HCT116 (cell line): ENCODE data around the gene KLK8. TPM values are rescaled to one million over a fixed set of nuclear protein-coding genes. Genes with fewer than 3 reads are reported as not detected.

Experiments
- ATAC-seq: fragments of 200-7000 bp; cut with Tn5 transposase; 2 replicates; pipeline ENCODE4 v1.9.1; 2020; ENCODE audit warnings: mild to moderate bottlenecking, moderate library complexity
- BruUV-seq: library from RNA; stranded (reverse); fragments of 400-500 nt; replicated peaks from 2 replicates; lab custom pipeline; 2021; lab: Mats Ljungman, UMichigan
- CTCF ChIA-PET: fragments of 300-600 bp; sonication (Branson Sonifier 250); formaldehyde crosslinking; loops from one replicate; lab custom pipeline; 2021; ENCODE audit warnings: antibody characterized with exemption; lab: Charles Lee
- POLR2A ChIA-PET: fragments of 300-600, 350-600 bp; sonication (Branson Sonifier 250); formaldehyde crosslinking; loops from one replicate; lab custom pipeline; 2021; ENCODE audit warnings: antibody characterized with exemption; lab: Charles Lee
- RAD21 ChIA-PET, 2 experiments: fragments of 300-600 bp; sonication (Branson Sonifier 250); formaldehyde crosslinking; loops; one replicate each; lab custom pipeline; 2023; ENCODE audit warnings: low total read pairs in 2 of 2; ENCODE audit not compliant: uncharacterized antibody in 2 of 2, unreplicated experiment in 2 of 2, low non-redundant PET in 1 of 2; lab: Charles Lee
- DNase-seq: peaks from one replicate; pipeline ENCODE4 v3.0.0-alpha.2; 2010; ENCODE audit warnings: low read depth, low spot score
- H2AFZ ChIP-seq: fragments of 200-600 bp; shearing (Covaris generic), sonication (generic); 2 replicates; pipeline ENCODE4 v1.6.1; 2017; ENCODE audit warnings: low read depth, mixed run types, mixed read lengths, antibody characterized with exemption, low read length; ENCODE audit not compliant: poor library complexity, severe bottlenecking
- H3K27ac ChIP-seq: 2 replicates; pipeline ENCODE4 v1.5.1; 2012; ENCODE audit warnings: low read depth, low read length
- H3K27me3 ChIP-seq: fragments of 200-600 bp; sonication (generic); 2 replicates; pipeline ENCODE4 v1.6.1; 2016; ENCODE audit warnings: mixed run types, low read length, mixed read lengths; ENCODE audit not compliant: insufficient read depth
- H3K36me3 ChIP-seq, 2 experiments: fragments of 200-500 bp in 1 of 2; fragments of 200-600 bp in 1 of 2; sonication (Bioruptor generic) in 1 of 2; sonication (generic) in 1 of 2; 2 replicates each; pipeline versions ENCODE4 v1.5.1 to v1.6.1; 2014 to 2016; ENCODE audit warnings: low read length in 2 of 2, inconsistent platforms in 1 of 2, mixed read lengths in 1 of 2, mixed run types in 1 of 2; ENCODE audit not compliant: insufficient read depth in 2 of 2, control insufficient read depth in 1 of 2
- H3K4me1 ChIP-seq, 2 experiments: fragments of 200-600 bp in 1 of 2; sonication (generic) in 1 of 2; 2 replicates each; pipeline versions ENCODE4 v1.5.1 to v1.6.1; 2012 to 2017; ENCODE audit warnings: low read length in 2 of 2, inconsistent platforms in 1 of 2, mild to moderate bottlenecking in 1 of 2, mixed read lengths in 1 of 2, mixed run types in 1 of 2, moderate library complexity in 1 of 2; ENCODE audit not compliant: insufficient read depth in 2 of 2, control insufficient read depth in 1 of 2
- H3K4me2 ChIP-seq: fragments of 200-600 bp; sonication (generic); 2 replicates; pipeline ENCODE4 v1.6.1; 2017; ENCODE audit warnings: mixed run types, low read length, mixed read lengths
- H3K4me3 ChIP-seq, 2 experiments: fragments of 200-600 bp in 1 of 2; sonication (generic) in 1 of 2; replicated peaks in 1 of 2; 2 replicates each; pipeline ENCODE4 v1.5.1; 2011 to 2016; ENCODE audit warnings: low read length in 2 of 2, control low read depth in 1 of 2, low read depth in 1 of 2, mild to moderate bottlenecking in 1 of 2, mixed read lengths in 1 of 2, mixed run types in 1 of 2
- H3K79me2 ChIP-seq: fragments of 200-600 bp; sonication (generic); 2 replicates; pipeline ENCODE4 v1.6.1; 2017; ENCODE audit warnings: mild to moderate bottlenecking, mixed run types, low read length, moderate library complexity, mixed read lengths; ENCODE audit not compliant: insufficient read depth
- H3K9ac ChIP-seq: fragments of 200-600 bp; sonication (generic); 2 replicates; pipeline ENCODE4 v1.6.1; 2016; ENCODE audit warnings: low read length, mixed read lengths
- H3K9me2 ChIP-seq: fragments of 200-600 bp; sonication (generic), shearing (Covaris generic); 2 replicates; pipeline ENCODE4 v1.6.1; 2017; ENCODE audit warnings: mixed run types, mild to moderate bottlenecking, moderate library complexity; ENCODE audit not compliant: insufficient read depth
- H3K9me3 ChIP-seq, 2 experiments: fragments of 200-500 bp in 1 of 2; fragments of 200-600 bp in 1 of 2; sonication (Bioruptor generic) in 1 of 2; sonication (generic) in 1 of 2; 2 replicates each; pipeline ENCODE4 v1.6.1; 2014 to 2017; ENCODE audit warnings: low read length in 2 of 2, mixed read lengths in 2 of 2, inconsistent platforms in 1 of 2, low read depth in 1 of 2, mild to moderate bottlenecking in 1 of 2, mixed run types in 1 of 2, moderate library complexity in 1 of 2; ENCODE audit not compliant: control insufficient read depth in 1 of 2, insufficient read depth in 1 of 2
- H4K20me1 ChIP-seq: fragments of 200-600 bp; sonication (generic), shearing (Covaris generic); 2 replicates; pipeline ENCODE4 v1.6.1; 2017; ENCODE audit warnings: mixed run types, mild to moderate bottlenecking, moderate library complexity; ENCODE audit not compliant: insufficient read depth
- CBX3 ChIP-seq: IDR thresholded peaks from 2 replicates; pipeline ENCODE4 v1.6.1; 2012; ENCODE audit warnings: low read depth
- EGR1 ChIP-seq: IDR thresholded peaks from 2 replicates; pipeline ENCODE4 v1.6.1; 2012; ENCODE audit warnings: low read depth
- ELF1 ChIP-seq: IDR thresholded peaks from 2 replicates; pipeline ENCODE4 v1.6.1; 2012; ENCODE audit warnings: low read depth, borderline replicate concordance
- FOSL1 ChIP-seq: IDR thresholded peaks from 2 replicates; pipeline ENCODE4 v1.6.1; 2012; ENCODE audit warnings: low read depth
- POLR2A ChIP-seq: IDR thresholded peaks from 2 replicates; pipeline ENCODE4 v1.7.0; 2011; ENCODE audit warnings: borderline replicate concordance; ENCODE audit not compliant: insufficient read depth, insufficient read length; ENCODE audit errors: extremely low read depth
- POLR2AphosphoS5 ChIP-seq: IDR thresholded peaks from 2 replicates; pipeline ENCODE4 v1.6.1; 2011; ENCODE audit warnings: mild to moderate bottlenecking, low read depth, low read length, moderate library complexity
- RAD21 ChIP-seq: IDR thresholded peaks from 2 replicates; pipeline ENCODE4 v1.6.1; 2012; ENCODE audit warnings: low read depth, mild to moderate bottlenecking
- SIN3A ChIP-seq: IDR thresholded peaks from 2 replicates; pipeline ENCODE4 v1.6.1; 2012; ENCODE audit warnings: low read depth
- SRF ChIP-seq: IDR thresholded peaks from 2 replicates; pipeline ENCODE4 v1.6.1; 2012; ENCODE audit warnings: low read depth
- TCF7L2 ChIP-seq: IDR thresholded peaks from 2 replicates; pipeline ENCODE4 v1.7.0; 2011; ENCODE audit warnings: borderline replicate concordance, inconsistent platforms; ENCODE audit not compliant: insufficient read depth, insufficient read length; ENCODE audit errors: extremely low read depth
- YY1 ChIP-seq: IDR thresholded peaks from 2 replicates; pipeline ENCODE4 v1.6.1; 2011; ENCODE audit warnings: low read length, low read depth, moderate library complexity, mild to moderate bottlenecking; ENCODE audit not compliant: insufficient replicate concordance; ENCODE audit errors: extremely low read depth
- ZFX ChIP-seq: fragments of 450-650 bp; IDR thresholded peaks from 2 replicates; pipeline ENCODE4 v1.6.1; 2017
- ZNF274 ChIP-seq: fragments of 200-500 bp; sonication (Bioruptor generic); IDR thresholded peaks from 2 replicates; pipeline ENCODE4 v1.6.1; 2014; ENCODE audit warnings: mild to moderate bottlenecking, low read depth, low read length, inconsistent platforms
- intact Hi-C: fragments of 100-400 bp; cut with micrococcal nuclease; formaldehyde crosslinking; loops from 2 replicates; pipeline ENCODE4 v1.10.0; 2022
- total RNA-seq: library from RNA; stranded (reverse); gene quantifications from one replicate; pipeline ENCODE4 v1.2.1, GENCODE V29; 2021; ENCODE audit not compliant: unreplicated experiment
- TF ChIP-seq, protein P1 (sequence below): IDR thresholded peaks from 2 replicates; pipeline ENCODE4 v1.6.1; 2012; ENCODE audit warnings: low read depth
- TF ChIP-seq, protein P2 (sequence below): IDR thresholded peaks from 2 replicates; pipeline ENCODE4 v1.6.1; 2012
- TF ChIP-seq, protein P3 (sequence below), 3 experiments: fragments of 200-600 bp in 1 of 3; sonication (generic) in 1 of 3; IDR thresholded peaks in 2 of 3; conservative IDR thresholded peaks in 1 of 3; 2 replicates each; pipeline ENCODE4 v1.5.1; 2012 to 2017; ENCODE audit warnings: low read depth in 2 of 3, low read length in 2 of 3, antibody characterized with exemption in 1 of 3, borderline replicate concordance in 1 of 3, control low read depth in 1 of 3, mild to moderate bottlenecking in 1 of 3, mixed read lengths in 1 of 3, mixed run types in 1 of 3, moderate library complexity in 1 of 3; ENCODE audit not compliant: insufficient read depth in 1 of 3

Gene KLK8
- total RNA-seq, 1 experiment from 2014 or later: 92.8 TPM

- TF ChIP-seq, protein P1, sequence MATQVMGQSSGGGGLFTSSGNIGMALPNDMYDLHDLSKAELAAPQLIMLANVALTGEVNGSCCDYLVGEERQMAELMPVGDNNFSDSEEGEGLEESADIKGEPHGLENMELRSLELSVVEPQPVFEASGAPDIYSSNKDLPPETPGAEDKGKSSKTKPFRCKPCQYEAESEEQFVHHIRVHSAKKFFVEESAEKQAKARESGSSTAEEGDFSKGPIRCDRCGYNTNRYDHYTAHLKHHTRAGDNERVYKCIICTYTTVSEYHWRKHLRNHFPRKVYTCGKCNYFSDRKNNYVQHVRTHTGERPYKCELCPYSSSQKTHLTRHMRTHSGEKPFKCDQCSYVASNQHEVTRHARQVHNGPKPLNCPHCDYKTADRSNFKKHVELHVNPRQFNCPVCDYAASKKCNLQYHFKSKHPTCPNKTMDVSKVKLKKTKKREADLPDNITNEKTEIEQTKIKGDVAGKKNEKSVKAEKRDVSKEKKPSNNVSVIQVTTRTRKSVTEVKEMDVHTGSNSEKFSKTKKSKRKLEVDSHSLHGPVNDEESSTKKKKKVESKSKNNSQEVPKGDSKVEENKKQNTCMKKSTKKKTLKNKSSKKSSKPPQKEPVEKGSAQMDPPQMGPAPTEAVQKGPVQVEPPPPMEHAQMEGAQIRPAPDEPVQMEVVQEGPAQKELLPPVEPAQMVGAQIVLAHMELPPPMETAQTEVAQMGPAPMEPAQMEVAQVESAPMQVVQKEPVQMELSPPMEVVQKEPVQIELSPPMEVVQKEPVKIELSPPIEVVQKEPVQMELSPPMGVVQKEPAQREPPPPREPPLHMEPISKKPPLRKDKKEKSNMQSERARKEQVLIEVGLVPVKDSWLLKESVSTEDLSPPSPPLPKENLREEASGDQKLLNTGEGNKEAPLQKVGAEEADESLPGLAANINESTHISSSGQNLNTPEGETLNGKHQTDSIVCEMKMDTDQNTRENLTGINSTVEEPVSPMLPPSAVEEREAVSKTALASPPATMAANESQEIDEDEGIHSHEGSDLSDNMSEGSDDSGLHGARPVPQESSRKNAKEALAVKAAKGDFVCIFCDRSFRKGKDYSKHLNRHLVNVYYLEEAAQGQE: no peak
- TF ChIP-seq POLR2AphosphoS5: no peak
Measured at GRCh38 chr19:51025401-51025800, 24.0 kb upstream of the KLK8 start (continued).

DNA sequence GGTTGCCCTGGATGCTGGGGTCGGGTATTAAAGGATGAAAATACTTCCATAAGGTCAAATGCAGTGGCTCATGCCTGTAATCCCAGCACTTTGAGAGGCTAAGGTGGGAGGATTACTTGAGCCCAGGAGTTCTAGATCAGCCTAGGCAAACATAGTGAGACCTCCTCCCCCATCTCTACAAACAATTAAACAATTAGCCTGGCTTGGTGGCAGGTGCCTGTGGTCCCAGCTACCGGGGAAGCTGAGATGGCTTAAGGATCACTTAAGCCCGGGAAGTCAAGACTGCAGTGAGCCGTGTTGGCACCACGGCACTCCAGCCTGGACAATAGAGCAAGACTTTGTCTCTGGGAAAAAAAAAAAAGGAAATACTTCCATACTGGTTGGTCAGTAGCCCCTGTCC is 23.5 kb upstream of the KLK8 start:
- no peak for DNase-seq
- TF ChIP-seq ZFX (no peak), ZNF274 (no peak), SRF (no peak), YY1 (no peak), POLR2A (no peak), TCF7L2 (no peak), CBX3 (no peak), POLR2AphosphoS5 (no peak), ELF1 (no peak), SIN3A (no peak), RAD21 (no peak), EGR1 (no peak), FOSL1 (no peak)
- TF ChIP-seq, protein P2, sequence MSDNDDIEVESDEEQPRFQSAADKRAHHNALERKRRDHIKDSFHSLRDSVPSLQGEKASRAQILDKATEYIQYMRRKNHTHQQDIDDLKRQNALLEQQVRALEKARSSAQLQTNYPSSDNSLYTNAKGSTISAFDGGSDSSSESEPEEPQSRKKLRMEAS: no peak
- TF ChIP-seq, protein P3, sequence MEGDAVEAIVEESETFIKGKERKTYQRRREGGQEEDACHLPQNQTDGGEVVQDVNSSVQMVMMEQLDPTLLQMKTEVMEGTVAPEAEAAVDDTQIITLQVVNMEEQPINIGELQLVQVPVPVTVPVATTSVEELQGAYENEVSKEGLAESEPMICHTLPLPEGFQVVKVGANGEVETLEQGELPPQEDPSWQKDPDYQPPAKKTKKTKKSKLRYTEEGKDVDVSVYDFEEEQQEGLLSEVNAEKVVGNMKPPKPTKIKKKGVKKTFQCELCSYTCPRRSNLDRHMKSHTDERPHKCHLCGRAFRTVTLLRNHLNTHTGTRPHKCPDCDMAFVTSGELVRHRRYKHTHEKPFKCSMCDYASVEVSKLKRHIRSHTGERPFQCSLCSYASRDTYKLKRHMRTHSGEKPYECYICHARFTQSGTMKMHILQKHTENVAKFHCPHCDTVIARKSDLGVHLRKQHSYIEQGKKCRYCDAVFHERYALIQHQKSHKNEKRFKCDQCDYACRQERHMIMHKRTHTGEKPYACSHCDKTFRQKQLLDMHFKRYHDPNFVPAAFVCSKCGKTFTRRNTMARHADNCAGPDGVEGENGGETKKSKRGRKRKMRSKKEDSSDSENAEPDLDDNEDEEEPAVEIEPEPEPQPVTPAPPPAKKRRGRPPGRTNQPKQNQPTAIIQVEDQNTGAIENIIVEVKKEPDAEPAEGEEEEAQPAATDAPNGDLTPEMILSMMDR (IDR thresholded peaks at IDR 0.05 in 2 of 3, conservative IDR thresholded peaks at IDR 0.05 in 1 of 3; ENCODE audit: borderline replicate concordance in 1 of 3, insufficient read depth in 1 of 3, low read depth in 2 of 3, low read length in 2 of 3): no peak
- TF ChIP-seq, protein P1: no peak

More for the DNA sequence above, 23.5 kb upstream of the KLK8 start:
- no peak overlapping the region for H3K4me2 ChIP-seq
- H3K9ac ChIP-seq: no peak overlapping the region
- no peaks in the 10 kb centered on the region for H3K36me3 ChIP-seq
- no peak overlapping the region for H3K4me3 ChIP-seq
- no peak for ATAC-seq
- no peaks in the 10 kb centered on the region for H3K9me3 ChIP-seq
- H3K79me2 ChIP-seq: no peaks in the 10 kb centered on the region
- H3K27ac ChIP-seq: no peak overlapping the region
- H4K20me1 ChIP-seq: no peaks in the 10 kb centered on the region
- H3K9me2 ChIP-seq: no peaks in the 10 kb centered on the region
- intact Hi-C loops: no loop called here
- ChIA-PET CTCF (no interaction called here), RAD21 (no interaction called here), POLR2A (no interaction called here)
- H3K27me3 ChIP-seq: no peaks in the 10 kb centered on the region
- no TSS peak for BruUV-seq
- peaks cover 10 to 28% of the 10 kb centered on the region in 2 experiments; a peak in 3 of 4 replicates for H3K4me1 ChIP-seq
- H2AFZ ChIP-seq: no peak overlapping the region
